ENCODE data around the gene GPAM. TPM values are rescaled to one million over a fixed set of nuclear protein-coding genes. Genes with fewer than 3 reads are reported as not detected.

Gene GPAM
- total and polyA plus RNA-seq, 10 of the 15 experiments (the other 5 are each of a cell fraction or from before 2014, with no cell fraction given): 3.3 to 9.4 (median 7.4) TPM

- Histone ChIP-seq H3K27me3 (replicated peaks in 1 of 2; ENCODE audit: control insufficient read depth in 2 of 2, insufficient read depth in 2 of 2, low read length in 1 of 2) (no peaks in the 10 kb centered on the region), H3K36me3 (ENCODE audit: control insufficient read depth in 2 of 2, insufficient read depth in 2 of 2, low read length in 1 of 2) (no peaks in the 10 kb centered on the region), H3K9me3 (replicated peaks; ENCODE audit: control insufficient read depth, insufficient read depth, low read length) (no peaks in the 10 kb centered on the region; the same call in 2 of the 3 replicates), H3K79me2 (ENCODE audit: control insufficient read depth, insufficient read depth, low read length) (no peaks in the 10 kb centered on the region), H4K20me1 (ENCODE audit: control insufficient read depth, insufficient read depth) (no peaks in the 10 kb centered on the region), H3K9ac (ENCODE audit: control insufficient read depth, insufficient read depth, low read length) (no peak overlapping the region), H3K4me3 (no peak overlapping the region), H3K4me2 (ENCODE audit: control insufficient read depth, insufficient read depth) (no peak overlapping the region), H3K4me1 (ENCODE audit: control insufficient read depth, insufficient read depth, low read length) (no peaks in the 10 kb centered on the region), H3K27ac (ENCODE audit: control insufficient read depth, insufficient read depth) (no peak overlapping the region), H2AFZ (ENCODE audit: control insufficient read depth, low read depth, low read length) (no peak overlapping the region)
- ATAC-seq: no peak
- ChIA-PET POLR2A (no interaction called here), SMC1A (ENCODE audit: uncharacterized antibody, unreplicated experiment) (interaction anchor here (0.6 kb wide), 1 partner anchor 14 kb away, joined by 3 read pairs; no protein-coding TSS in a partner anchor), CTCF (interaction anchor here (2.3 kb wide), 1 partner anchor 90 kb away, joined by 7 read pairs; no protein-coding TSS in a partner anchor), RAD21 (ENCODE audit: unreplicated experiment) (no interaction called here)
- no peak for FAIRE-seq
- BruUV-seq (replicated peaks): no TSS peak
- no peak for DNase-seq (ENCODE audit: low read depth, low spot score)
- in situ Hi-C loops (cut with MboI) (no loop called here), intact Hi-C loops (cut with micrococcal nuclease; ENCODE audit: unreplicated experiment) (no loop called here)
- 25% methylated on average over 9 of the region's 9 CpGs for WGBS (ENCODE audit: insufficient coverage, insufficient replicate concordance, low lambda C conversion rate, missing lambda C conversion rate)
- TF ChIP-seq NFYB (IDR thresholded peaks at IDR 0.05; ENCODE audit: insufficient read depth, low read depth, low read length) (no peak), BCL3 (IDR thresholded peaks at IDR 0.05; ENCODE audit: borderline replicate concordance, insufficient read depth, low read depth, low read length, poor library complexity, severe bottlenecking) (no peak), KAT2A (conservative IDR thresholded peaks at IDR 0.05; ENCODE audit: control insufficient read depth, low read depth, low read length) (no peak), ZBTB11 (CRISPR knock-in tag; IDR thresholded peaks at IDR 0.05) (no peak), PBX3 (IDR thresholded peaks at IDR 0.05; ENCODE audit: insufficient replicate concordance, low read depth, low read length) (no peak), SRF (IDR thresholded peaks at IDR 0.05; ENCODE audit: low read depth in 2 of 2, low read length in 2 of 2) (no peak), TCF12 (IDR thresholded peaks at IDR 0.05; ENCODE audit: low read depth, low read length) (no peak), NRF1 (conservative IDR thresholded peaks at IDR 0.05; ENCODE audit: low read depth, low read length) (no peak), SIX5 (IDR thresholded peaks at IDR 0.05; ENCODE audit: low read depth, low read length, severe bottlenecking) (no peak), CEBPZ (IDR thresholded peaks at IDR 0.05; ENCODE audit: low read depth, low read length) (no peak), ZNF384 (IDR thresholded peaks at IDR 0.05; ENCODE audit: borderline replicate concordance, low read depth, low read length) (no peak)
Observed at GRCh38 chr10:112226439-112227248, 43.1 kb upstream of the GPAM start.
